HFF-Myc (cell line): ENCODE data around the gene KRTAP9-6.

Experiments used
- DNase-seq: peaks from one replicate; pipeline ENCODE4 v3.0.0-alpha.2; 2011; ENCODE audit warnings: low read depth; ENCODE audit errors: extremely low read depth
- H3K4me3 ChIP-seq: replicated peaks from 2 replicates; pipeline ENCODE4 v1.5.1; 2011; ENCODE audit warnings: low read depth, mild to moderate bottlenecking, control low read depth, low read length
- TF ChIP-seq, protein P1 (sequence below): IDR thresholded peaks from 2 replicates; pipeline ENCODE4 v1.5.1; 2012; ENCODE audit warnings: mild to moderate bottlenecking, low read depth, low read length, control low read depth; ENCODE audit errors: missing control alignments

KRTAP9-6 gene

DNA sequence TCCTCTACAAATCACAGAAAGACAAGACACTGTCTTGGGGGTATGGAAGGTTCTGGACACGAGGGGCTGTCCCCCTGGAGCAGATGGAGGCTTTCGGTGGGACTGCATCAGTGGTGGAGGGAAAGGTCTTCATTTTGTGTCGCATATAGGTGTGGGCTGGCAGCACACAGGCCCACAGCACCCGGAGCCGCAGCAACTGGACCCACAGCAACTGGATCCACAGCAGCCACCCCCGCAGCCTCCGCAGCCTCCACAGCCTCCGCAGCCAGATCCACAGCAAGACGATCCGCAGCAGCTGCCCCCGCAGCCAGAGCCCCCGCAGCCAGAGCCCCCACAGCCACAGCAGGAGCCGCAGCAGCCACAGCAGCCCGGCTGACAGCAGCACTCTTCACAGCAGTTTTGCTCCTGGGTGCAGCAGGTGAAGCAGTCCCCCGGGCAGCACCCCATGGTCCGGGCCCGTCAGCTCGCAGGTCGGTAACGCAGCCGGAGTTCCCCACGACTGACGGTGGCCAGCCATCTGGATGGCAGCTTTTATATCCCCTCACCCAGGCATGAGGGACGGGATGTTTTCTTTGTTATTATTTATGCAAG is 50.1 kb downstream of the KRTAP9-6 start, which contains the start of gene KRTAP17-1:
Gene KRTAP17-1, minus strand, starts transcription at position 507 of the 591 bp plus-strand sequence. Its CDS starts 60 bp downstream, at position 447.
- TF ChIP-seq, protein P1, sequence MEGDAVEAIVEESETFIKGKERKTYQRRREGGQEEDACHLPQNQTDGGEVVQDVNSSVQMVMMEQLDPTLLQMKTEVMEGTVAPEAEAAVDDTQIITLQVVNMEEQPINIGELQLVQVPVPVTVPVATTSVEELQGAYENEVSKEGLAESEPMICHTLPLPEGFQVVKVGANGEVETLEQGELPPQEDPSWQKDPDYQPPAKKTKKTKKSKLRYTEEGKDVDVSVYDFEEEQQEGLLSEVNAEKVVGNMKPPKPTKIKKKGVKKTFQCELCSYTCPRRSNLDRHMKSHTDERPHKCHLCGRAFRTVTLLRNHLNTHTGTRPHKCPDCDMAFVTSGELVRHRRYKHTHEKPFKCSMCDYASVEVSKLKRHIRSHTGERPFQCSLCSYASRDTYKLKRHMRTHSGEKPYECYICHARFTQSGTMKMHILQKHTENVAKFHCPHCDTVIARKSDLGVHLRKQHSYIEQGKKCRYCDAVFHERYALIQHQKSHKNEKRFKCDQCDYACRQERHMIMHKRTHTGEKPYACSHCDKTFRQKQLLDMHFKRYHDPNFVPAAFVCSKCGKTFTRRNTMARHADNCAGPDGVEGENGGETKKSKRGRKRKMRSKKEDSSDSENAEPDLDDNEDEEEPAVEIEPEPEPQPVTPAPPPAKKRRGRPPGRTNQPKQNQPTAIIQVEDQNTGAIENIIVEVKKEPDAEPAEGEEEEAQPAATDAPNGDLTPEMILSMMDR = no peak
- no peak for DNase-seq
- no peak within 1 kb of the TSS for H3K4me3 ChIP-seq
